ENCODE measurements around the gene CCKAR. TPM values are rescaled to one million over a fixed set of nuclear protein-coding genes. Genes with fewer than 3 reads are reported as not detected.

The CCKAR gene
- total and polyA plus RNA-seq, 9 donors = 0.13 to 0.24 TPM; not detected in 7

- 37 to 49% (median 41%) methylated on average over 7 of the region's 7 CpGs for WGBS, 3 donors
- no peaks in the 10 kb centered on the region for H3K27me3 ChIP-seq
- H3K27ac ChIP-seq = no peak overlapping the region
- DNase-seq = peak in 2 of 5 donors; percentile 32 to 41
- H3K4me1 ChIP-seq (ENCODE audit: insufficient read depth) = peaks cover 3% of the 10 kb centered on the region
- H3K36me3 ChIP-seq = no peaks in the 10 kb centered on the region
- no peak overlapping the region for H3K4me3 ChIP-seq
- TF ChIP-seq CTCF (IDR thresholded peaks at IDR 0.05) (no peak), POLR2A (IDR thresholded peaks at IDR 0.05) (no peak), EP300 (IDR thresholded peaks at IDR 0.05) (no peak)
- no peaks in the 10 kb centered on the region for H3K9me3 ChIP-seq
- intact Hi-C loops (cut with DNase I) = no loop called here
Observed at GRCh38 chr4:26441102-26441501, 49.2 kb downstream of the CCKAR start.

GRCh38 chr4:26434030-26434639 is 56.1 kb downstream of the CCKAR start:
- intact Hi-C loops (cut with DNase I) = no loop called here
- no peaks in the 10 kb centered on the region for H3K27me3 ChIP-seq
- peak overlapping the region in 1 of 2 donors; percentile 42 for H3K27ac ChIP-seq
- no peaks in the 10 kb centered on the region for H3K9me3 ChIP-seq
- no peak for DNase-seq
- no peak overlapping the region for H3K4me3 ChIP-seq
- H3K36me3 ChIP-seq = no peaks in the 10 kb centered on the region
- 8 to 18% (median 11%) methylated on average over 2 of the region's 2 CpGs for WGBS, 3 donors
- H3K4me1 ChIP-seq (ENCODE audit: insufficient read depth) = peaks cover 16% of the 10 kb centered on the region
- TF ChIP-seq POLR2A (IDR thresholded peaks at IDR 0.05) (no peak), CTCF (IDR thresholded peaks at IDR 0.05) (no peak), EP300 (IDR thresholded peaks at IDR 0.05) (no peak)

GRCh38 chr4:26433556-26433955 is 56.7 kb downstream of the CCKAR start:
- Histone ChIP-seq H3K4me3 (no peak overlapping the region), H3K9me3 (no peaks in the 10 kb centered on the region), H3K27ac (peak overlapping the region in 1 of 2 donors; percentile 42), H3K36me3 (no peaks in the 10 kb centered on the region), H3K4me1 (ENCODE audit: insufficient read depth) (peaks cover 16% of the 10 kb centered on the region), H3K27me3 (no peaks in the 10 kb centered on the region)
- intact Hi-C loops (cut with DNase I) = no loop called here
- WGBS, 3 donors = 39 to 61% (median 41%) methylated on average over 1 of the region's 1 CpG
- TF ChIP-seq CTCF (IDR thresholded peaks at IDR 0.05) (no peak), EP300 (IDR thresholded peaks at IDR 0.05) (no peak), POLR2A (IDR thresholded peaks at IDR 0.05) (no peak)
- DNase-seq = no peak

- H3K36me3 ChIP-seq = no peaks in the 10 kb centered on the region
- H3K4me3 ChIP-seq = no peak overlapping the region
- WGBS, 3 donors = 6 to 30% (median 10%) methylated on average over 5 of the region's 5 CpGs
- no peaks in the 10 kb centered on the region for H3K9me3 ChIP-seq
- DNase-seq = no peak
- peak overlapping the region in 1 of 2 donors; percentile 42 for H3K27ac ChIP-seq
- intact Hi-C loops (cut with DNase I) = no loop called here
- peaks cover 16% of the 10 kb centered on the region for H3K4me1 ChIP-seq (ENCODE audit: insufficient read depth)
- no peak for TF ChIP-seq EP300 (IDR thresholded peaks at IDR 0.05)
- TF ChIP-seq POLR2A (IDR thresholded peaks at IDR 0.05) = no peak
- no peak for TF ChIP-seq CTCF (IDR thresholded peaks at IDR 0.05)
- H3K27me3 ChIP-seq = no peaks in the 10 kb centered on the region
Observed at GRCh38 chr4:26432419-26432818, 57.9 kb downstream of the CCKAR start.

All from ovary (tissue), 9 donors.